ENCODE results near the gene OPN3. TPM values are rescaled to one million over a fixed set of nuclear protein-coding genes. Genes with fewer than 3 reads are reported as not detected.

OPN3 gene
- total RNA-seq, 1 donor from 2014 or later: 14.4 TPM

DNA sequence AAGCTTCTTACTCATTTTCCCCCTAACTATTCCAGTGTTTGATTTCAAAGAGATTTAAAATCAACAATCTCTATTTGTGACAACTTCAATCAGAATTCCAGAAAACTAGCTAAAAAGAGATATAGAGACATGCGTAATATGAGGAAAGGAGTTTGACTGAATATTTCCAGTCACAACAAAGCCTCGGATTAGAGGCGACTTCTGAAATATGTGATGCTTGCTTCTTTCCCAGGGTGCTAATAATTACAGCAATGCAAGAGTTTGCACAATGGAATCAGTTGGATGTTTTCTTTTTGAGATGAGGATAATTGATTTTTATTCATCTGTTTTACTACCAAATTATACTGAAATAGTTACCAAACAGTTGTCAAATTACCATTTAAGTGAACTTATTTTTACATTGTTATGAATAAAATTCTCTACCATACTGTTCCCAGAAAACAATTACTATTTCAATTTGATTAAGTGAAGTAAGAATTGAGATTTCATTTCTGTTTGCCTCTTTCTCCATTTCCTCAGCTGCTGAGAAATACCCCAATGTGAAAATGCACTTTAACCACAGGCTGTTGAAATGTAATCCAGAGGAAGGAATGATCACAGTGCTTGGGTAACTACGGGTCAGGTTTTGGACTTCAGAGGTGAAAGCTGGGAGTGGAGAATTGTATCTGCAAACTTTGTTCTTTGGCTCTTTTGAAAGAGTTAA, 79.9 kb downstream of the OPN3 start:
- no peak overlapping the region for H3K27ac Mint-ChIP-seq
- H3K4me1 Mint-ChIP-seq: peaks cover 3% of the 10 kb centered on the region
- H3K27me3 Mint-ChIP-seq (ENCODE audit: low read depth): no peaks in the 10 kb centered on the region
- DNase-seq (ENCODE audit: low spot score in 2 of 2, unreplicated experiment in 2 of 2): no peak
- no peaks in the 10 kb centered on the region for H3K9me3 Mint-ChIP-seq
- no peak for TF ChIP-seq CTCF (IDR thresholded peaks at IDR 0.05; ENCODE audit: unreplicated experiment)
- no peak overlapping the region for H3K4me3 Mint-ChIP-seq
- H3K36me3 Mint-ChIP-seq: no peaks in the 10 kb centered on the region

- Mint-ChIP-seq H3K4me3 (no peak overlapping the region), H3K27ac (no peak overlapping the region), H3K4me1 (peaks cover 3% of the 10 kb centered on the region), H3K36me3 (no peaks in the 10 kb centered on the region), H3K27me3 (ENCODE audit: low read depth) (no peaks in the 10 kb centered on the region), H3K9me3 (no peaks in the 10 kb centered on the region)
- no peak for DNase-seq (ENCODE audit: low spot score in 2 of 2, unreplicated experiment in 2 of 2)
- TF ChIP-seq CTCF (IDR thresholded peaks at IDR 0.05; ENCODE audit: unreplicated experiment): no peak
Observed at GRCh38 chr1:241557551-241558193, 82.5 kb downstream of the OPN3 start.

- H3K36me3 Mint-ChIP-seq: no peaks in the 10 kb centered on the region
- H3K4me3 Mint-ChIP-seq: no peak overlapping the region
- TF ChIP-seq CTCF (IDR thresholded peaks at IDR 0.05; ENCODE audit: unreplicated experiment): no peak
- no peaks in the 10 kb centered on the region for H3K9me3 Mint-ChIP-seq
- H3K4me1 Mint-ChIP-seq: peaks cover 3% of the 10 kb centered on the region
- no peaks in the 10 kb centered on the region for H3K27me3 Mint-ChIP-seq (ENCODE audit: low read depth)
- no peak overlapping the region for H3K27ac Mint-ChIP-seq
- no peak for DNase-seq (ENCODE audit: low spot score in 2 of 2, unreplicated experiment in 2 of 2)
Observed at GRCh38 chr1:241557031-241557430, 83.1 kb downstream of the OPN3 start.

DNA sequence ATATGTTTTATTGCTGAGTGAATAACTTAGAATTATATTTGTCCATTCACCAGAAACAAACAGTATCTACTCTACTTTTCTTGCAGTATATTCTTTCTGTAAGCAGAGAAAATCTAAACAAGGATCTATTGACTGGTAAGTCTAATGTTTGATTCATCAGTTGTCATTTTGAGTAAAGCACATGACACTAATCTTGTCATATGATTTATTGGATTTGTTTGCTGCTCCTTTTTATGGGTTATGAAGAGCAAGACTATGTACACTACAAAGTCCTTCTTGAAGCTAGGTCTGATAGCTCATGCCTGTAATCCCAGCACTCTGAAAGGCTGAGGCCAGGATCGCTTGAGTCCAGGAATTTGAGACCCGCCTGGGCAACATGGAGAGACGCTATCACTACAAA, 84.6 kb downstream of the OPN3 start:
- DNase-seq (ENCODE audit: low spot score in 2 of 2, unreplicated experiment in 2 of 2): no peak
- H3K36me3 Mint-ChIP-seq: no peaks in the 10 kb centered on the region
- peaks cover 3% of the 10 kb centered on the region for H3K4me1 Mint-ChIP-seq
- no peak overlapping the region for H3K4me3 Mint-ChIP-seq
- no peak overlapping the region for H3K27ac Mint-ChIP-seq
- no peaks in the 10 kb centered on the region for H3K27me3 Mint-ChIP-seq (ENCODE audit: low read depth)
- TF ChIP-seq CTCF (IDR thresholded peaks at IDR 0.05; ENCODE audit: unreplicated experiment): no peak
- H3K9me3 Mint-ChIP-seq: no peaks in the 10 kb centered on the region

DNA sequence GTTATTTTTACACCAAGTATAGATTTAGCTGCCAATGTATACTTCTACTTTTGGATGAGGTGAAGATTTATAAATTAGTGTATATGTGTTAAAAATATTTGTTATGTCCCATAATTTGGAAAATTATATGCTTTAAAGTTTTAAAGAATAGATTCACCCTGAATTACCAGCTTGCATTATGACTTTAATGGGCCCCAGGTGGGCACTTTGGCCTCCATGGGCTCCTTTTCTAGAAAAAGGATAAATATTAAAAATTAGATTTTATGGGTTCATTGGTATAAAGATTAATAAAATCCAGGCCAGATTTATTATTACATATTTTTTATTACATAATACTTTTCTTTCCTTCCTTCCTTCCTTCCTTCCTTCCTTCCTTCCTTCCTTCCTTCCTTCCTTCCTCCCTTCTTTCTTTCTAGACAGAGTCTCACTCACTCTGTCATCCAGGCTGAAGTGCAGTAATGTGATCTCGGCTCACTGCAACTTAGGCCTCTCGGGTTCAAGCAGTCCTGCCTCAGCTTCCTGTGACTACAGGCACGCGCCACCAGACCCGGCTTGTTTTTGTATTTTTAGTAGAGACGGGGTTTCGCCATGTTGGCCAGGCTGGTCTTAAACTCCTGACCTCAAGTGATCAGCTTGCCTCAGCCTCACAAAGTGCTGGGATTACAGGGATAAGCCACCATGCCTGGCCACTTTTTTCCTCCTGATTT, 86.1 kb downstream of the OPN3 start:
- no peak overlapping the region for H3K27ac Mint-ChIP-seq
- TF ChIP-seq CTCF (IDR thresholded peaks at IDR 0.05; ENCODE audit: unreplicated experiment): no peak
- no peaks in the 10 kb centered on the region for H3K27me3 Mint-ChIP-seq (ENCODE audit: low read depth)
- H3K4me3 Mint-ChIP-seq: no peak overlapping the region
- no peak for DNase-seq (ENCODE audit: low spot score in 2 of 2, unreplicated experiment in 2 of 2)
- H3K4me1 Mint-ChIP-seq: peaks cover 3% of the 10 kb centered on the region
- no peaks in the 10 kb centered on the region for H3K9me3 Mint-ChIP-seq
- no peaks in the 10 kb centered on the region for H3K36me3 Mint-ChIP-seq
